G401 (cell line): ENCODE measurements around the gene SPX. TPM values are rescaled to one million over a fixed set of nuclear protein-coding genes. Genes with fewer than 3 reads are reported as not detected.

Experiments
- DNase-seq: peaks from one replicate; pipeline ENCODE4 v3.0.0-alpha.2; 2015; ENCODE audit warnings: low spot score
- in situ Hi-C: cut with HindIII; loops from 2 replicates; pipeline ENCODE4 v1.10.0; 2016; ENCODE audit warnings: low sequenced_read_pairs, mixed read lengths
- total RNA-seq: library from RNA; depleted of rRNA; stranded (reverse); fragments of >200 nt; shearing (Covaris generic); gene quantifications from 2 replicates; pipeline ENCODE4 v1.2.3, GENCODE V29; 2014; rRNA removed

SPX gene
- total RNA-seq, 1 experiment from 2014 or later = 0.47 TPM

GRCh38 chr12:21568115-21568514, 42.0 kb downstream of the SPX start:
- DNase-seq = no peak
- in situ Hi-C loops = no loop called here

- DNase-seq = no peak
- in situ Hi-C loops = no loop called here
Observed at GRCh38 chr12:21571046-21571445, 45.0 kb downstream of the SPX start.

GRCh38 chr12:21573733-21574358, 47.8 kb downstream of the SPX start:
- no peak for DNase-seq
- in situ Hi-C loops = no loop called here

GRCh38 chr12:21576431-21576830, 50.3 kb downstream of the SPX start:
- no peak for DNase-seq
- in situ Hi-C loops = no loop called here

- in situ Hi-C loops = no loop called here
- DNase-seq = no peak
Observed at GRCh38 chr12:21577516-21577915, 51.4 kb downstream of the SPX start.

- in situ Hi-C loops = no loop called here
- no peak for DNase-seq
Observed at GRCh38 chr12:21580748-21581516, 54.8 kb downstream of the SPX start.

Other genes with a start within 250 kb of the SPX start
- not detected in 2 replicates for gene SLCO1A2, start 191.4 kb upstream of the SPX start, total RNA-seq
- not detected in 2 replicates for gene IAPP, start 153.4 kb upstream of the SPX start, total RNA-seq
- gene PYROXD1, start 88.6 kb upstream of the SPX start, total RNA-seq = 3.6 and 6.3 TPM in 2 replicates
- 42.0 and 65.5 TPM in 2 replicates for gene RECQL, start 24.7 kb upstream of the SPX start, total RNA-seq
- gene GOLT1B, start 24.5 kb upstream of the SPX start, total RNA-seq = 19.3 and 21.4 TPM in 2 replicates
- not detected in 2 replicates for gene GYS2, start 78.6 kb downstream of the SPX start, total RNA-seq
- gene LDHB, start 131.5 kb downstream of the SPX start, total RNA-seq = 1,406 and 1,548 TPM in 2 replicates
- not detected in 2 replicates for gene KCNJ8, start 248.4 kb downstream of the SPX start, total RNA-seq